Body of pancreas (tissue), 4 donors: ENCODE results near the gene KIF3A. TPM values are rescaled to one million over a fixed set of nuclear protein-coding genes. Genes with fewer than 3 reads are reported as not detected.

Experiments
- ATAC-seq: fragments of 150-250 bp; one replicate; pipeline ENCODE4 v1.9.1; 2016
- DNase-seq, 4 donors: peaks; one replicate each; pipeline ENCODE4 v3.0.0-alpha.2; 2019
- H3K27ac ChIP-seq, 4 donors: fragments of 200-600 bp; sonication (generic); 1 replicate in 3 of 4; 2 replicates in 1 of 4; pipeline versions ENCODE4 v1.5.1 to v1.6.1; 2016 to 2019; ENCODE audit warnings: mild to moderate bottlenecking in 1 of 4, mixed read lengths in 1 of 4, moderate library complexity in 1 of 4
- H3K27me3 ChIP-seq, 2 donors: fragments of 200-600 bp; sonication (generic); one replicate each; pipeline ENCODE4 v1.6.0; 2016; ENCODE audit warnings: mild to moderate bottlenecking in 1 of 2
- H3K36me3 ChIP-seq, 2 donors: fragments of 200-600 bp; sonication (generic); replicated peaks in 1 of 2; 2 replicates each; pipeline ENCODE4 v1.5.1; 2016; ENCODE audit warnings: low read depth in 2 of 2; ENCODE audit not compliant: insufficient read depth in 1 of 2
- H3K4me1 ChIP-seq: fragments of 200-600 bp; sonication (generic); one replicate; pipeline ENCODE4 v1.6.0; 2016
- H3K4me3 ChIP-seq, 2 donors: fragments of 200-600 bp; sonication (generic); 1 replicate in 1 of 2; 2 replicates in 1 of 2; pipeline ENCODE4 v1.5.1; 2016 to 2019
- H3K9me3 ChIP-seq, 3 donors: fragments of 200-600 bp; sonication (generic); 1 replicate in 2 of 3; 2 replicates in 1 of 3; pipeline ENCODE4 v1.5.1; 2016
- POLR2A ChIP-seq, 3 donors: fragments of 450-650 bp; IDR thresholded peaks; one replicate each; pipeline ENCODE4 v1.6.1; 2016; ENCODE audit warnings: antibody characterized with exemption in 3 of 3, mild to moderate bottlenecking in 2 of 3
- WGBS, 2 donors: methylation state at CpG; one replicate each; pipeline ENCODE4 v1.1.5; 2017; 5-methylcytosine and 5-hydroxymethylcytosine counted together
- intact Hi-C: fragments of 100-400 bp; cut with DNase I; formaldehyde crosslinking; loops from one replicate; pipeline ENCODE4 v1.15.1; 2023
- total RNA-seq, 2 donors: library from RNA; depleted of rRNA; stranded (reverse); fragments of >200 nt; gene quantifications; one replicate each; pipeline ENCODE4 v1.1.0, GENCODE V29; 2016
- TF ChIP-seq, protein P1 (sequence below), 7 experiments: fragments of 450-650 bp in 4 of 7; fragments of 200-600 bp in 3 of 7; sonication (generic) in 3 of 7; IDR thresholded peaks; one replicate each; pipeline ENCODE4 v1.5.1; 2016 to 2019; ENCODE audit warnings: antibody characterized with exemption in 7 of 7

Gene KIF3A
- total RNA-seq, 2 donors from 2014 or later: 5.9 to 8.8 TPM

DNA sequence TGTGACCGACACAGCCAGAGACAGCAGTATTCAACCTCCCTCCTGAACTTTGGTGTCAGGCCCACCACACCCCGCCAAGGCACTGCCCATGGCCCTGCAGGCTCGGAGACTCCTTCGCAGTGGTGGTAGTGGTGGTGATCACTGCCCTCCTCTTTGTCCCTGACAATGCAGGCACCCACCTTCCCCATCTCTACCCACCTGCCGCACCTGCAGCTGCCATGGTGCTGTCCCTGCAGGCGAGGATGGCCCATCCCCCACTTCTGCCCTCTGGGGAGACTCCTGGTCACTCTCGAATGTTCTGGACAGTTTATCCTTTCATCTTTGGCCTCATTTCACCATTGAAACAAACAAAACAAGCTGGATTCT, 67.9 kb downstream of the KIF3A start:
- Histone ChIP-seq H3K4me1 (no peaks in the 10 kb centered on the region), H3K27me3 (no peaks in the 10 kb centered on the region), H3K9me3 (no peaks in the 10 kb centered on the region), H3K36me3 (no peaks in the 10 kb centered on the region), H3K4me3 (no peak overlapping the region), H3K27ac (no peak overlapping the region)
- 81 to 91% methylated on average over 5 to 7 of the region's 7 CpGs for WGBS, 2 donors
- DNase-seq (no peak), ATAC-seq (no peak)
- intact Hi-C loops: no loop called here
- TF ChIP-seq, protein P1, sequence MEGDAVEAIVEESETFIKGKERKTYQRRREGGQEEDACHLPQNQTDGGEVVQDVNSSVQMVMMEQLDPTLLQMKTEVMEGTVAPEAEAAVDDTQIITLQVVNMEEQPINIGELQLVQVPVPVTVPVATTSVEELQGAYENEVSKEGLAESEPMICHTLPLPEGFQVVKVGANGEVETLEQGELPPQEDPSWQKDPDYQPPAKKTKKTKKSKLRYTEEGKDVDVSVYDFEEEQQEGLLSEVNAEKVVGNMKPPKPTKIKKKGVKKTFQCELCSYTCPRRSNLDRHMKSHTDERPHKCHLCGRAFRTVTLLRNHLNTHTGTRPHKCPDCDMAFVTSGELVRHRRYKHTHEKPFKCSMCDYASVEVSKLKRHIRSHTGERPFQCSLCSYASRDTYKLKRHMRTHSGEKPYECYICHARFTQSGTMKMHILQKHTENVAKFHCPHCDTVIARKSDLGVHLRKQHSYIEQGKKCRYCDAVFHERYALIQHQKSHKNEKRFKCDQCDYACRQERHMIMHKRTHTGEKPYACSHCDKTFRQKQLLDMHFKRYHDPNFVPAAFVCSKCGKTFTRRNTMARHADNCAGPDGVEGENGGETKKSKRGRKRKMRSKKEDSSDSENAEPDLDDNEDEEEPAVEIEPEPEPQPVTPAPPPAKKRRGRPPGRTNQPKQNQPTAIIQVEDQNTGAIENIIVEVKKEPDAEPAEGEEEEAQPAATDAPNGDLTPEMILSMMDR (IDR thresholded peaks at IDR 0.05): no peak
- no peak for TF ChIP-seq POLR2A (IDR thresholded peaks at IDR 0.05)

DNA sequence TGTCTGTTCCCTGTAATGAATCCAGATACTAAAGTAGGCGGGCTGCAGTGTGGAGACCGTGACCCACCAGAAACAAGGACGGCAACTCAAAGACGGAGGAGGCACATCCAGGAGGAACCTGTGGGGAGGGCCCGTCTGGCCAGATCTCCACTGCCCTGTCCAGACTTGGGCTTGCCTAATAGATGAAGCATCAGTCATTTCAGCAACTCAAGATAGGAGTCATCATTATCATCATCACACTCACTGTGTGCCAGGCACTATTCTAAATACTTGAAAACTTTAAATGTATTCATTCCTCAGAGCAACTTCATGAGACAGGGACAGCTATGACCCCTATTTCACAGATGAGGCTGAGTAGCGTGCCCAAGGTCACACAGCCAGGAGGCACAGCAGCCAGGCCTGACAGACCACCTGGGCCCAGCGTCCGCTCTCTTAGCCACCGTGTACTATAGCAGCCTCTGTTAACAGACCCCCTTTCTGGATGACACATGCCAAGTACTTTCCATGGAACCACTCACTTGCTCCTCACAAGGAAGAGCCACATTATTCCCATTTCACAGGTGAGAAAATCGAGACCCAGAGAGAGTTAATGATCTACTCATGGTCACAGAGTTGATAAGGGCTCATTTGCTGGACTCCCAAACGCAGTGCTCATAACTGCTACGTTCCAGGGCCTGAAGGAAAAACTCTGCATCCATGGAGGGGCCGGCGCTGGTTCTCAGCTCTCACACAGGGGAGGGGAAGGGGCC, 68.5 kb downstream of the KIF3A start:
- H3K27ac ChIP-seq: no peak overlapping the region
- TF ChIP-seq, protein P1 (IDR thresholded peaks at IDR 0.05): no peak
- no peak for DNase-seq
- intact Hi-C loops: no loop called here
- WGBS, 2 donors: 82 to 83% methylated on average over 11 to 14 of the region's 14 CpGs
- no peaks in the 10 kb centered on the region for H3K36me3 ChIP-seq
- H3K27me3 ChIP-seq: no peaks in the 10 kb centered on the region
- H3K4me1 ChIP-seq: no peaks in the 10 kb centered on the region
- H3K9me3 ChIP-seq: no peaks in the 10 kb centered on the region
- H3K4me3 ChIP-seq: no peak overlapping the region
- ATAC-seq: no peak

DNA sequence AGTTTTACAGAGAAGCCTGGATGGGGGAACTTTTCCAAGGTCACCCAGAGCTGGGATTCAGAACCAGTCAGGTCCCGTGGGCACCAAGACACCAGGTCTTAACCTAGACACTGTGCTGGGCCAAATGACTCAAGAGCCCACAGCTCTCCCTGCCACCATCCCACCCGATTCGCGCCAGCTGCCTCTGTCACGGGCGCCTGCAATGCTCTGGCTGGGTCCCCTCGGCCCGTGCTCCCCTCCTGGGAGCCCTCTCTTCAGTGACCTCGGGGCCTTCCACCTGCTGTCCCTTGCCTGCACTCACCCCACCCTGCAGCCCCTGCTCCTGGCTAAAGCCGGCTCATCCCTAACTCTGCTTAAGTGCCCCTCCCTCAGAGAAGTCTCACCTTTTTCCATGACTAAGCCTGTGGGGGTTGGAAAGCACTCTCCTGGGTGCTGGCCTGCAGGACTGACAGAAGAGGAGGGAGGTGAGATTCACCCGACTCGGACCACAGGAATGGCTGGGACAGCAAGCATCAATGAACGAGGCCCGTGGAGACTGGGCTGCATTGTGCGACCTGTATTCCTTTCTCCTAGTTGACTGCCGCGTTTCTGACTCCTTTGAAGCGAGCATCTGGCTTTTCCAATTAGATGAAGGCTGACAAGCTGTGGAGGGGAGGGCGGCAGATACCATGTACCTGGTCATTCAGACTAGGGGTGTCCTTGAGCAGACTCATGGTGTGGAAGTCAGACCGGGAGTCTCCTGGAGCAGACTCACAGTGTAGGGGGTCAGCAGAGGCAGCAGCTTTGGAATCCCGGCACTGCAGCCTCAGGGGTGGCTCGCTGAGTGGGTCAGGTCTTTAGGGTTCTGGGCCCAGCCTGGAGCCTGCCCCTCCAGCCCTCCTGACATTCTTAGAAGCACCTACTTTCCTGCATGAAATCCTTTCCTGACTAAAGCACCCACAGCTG, 69.3 kb downstream of the KIF3A start:
- 62 to 68% methylated on average over 21 to 22 of the region's 22 CpGs for WGBS, 2 donors

DNA sequence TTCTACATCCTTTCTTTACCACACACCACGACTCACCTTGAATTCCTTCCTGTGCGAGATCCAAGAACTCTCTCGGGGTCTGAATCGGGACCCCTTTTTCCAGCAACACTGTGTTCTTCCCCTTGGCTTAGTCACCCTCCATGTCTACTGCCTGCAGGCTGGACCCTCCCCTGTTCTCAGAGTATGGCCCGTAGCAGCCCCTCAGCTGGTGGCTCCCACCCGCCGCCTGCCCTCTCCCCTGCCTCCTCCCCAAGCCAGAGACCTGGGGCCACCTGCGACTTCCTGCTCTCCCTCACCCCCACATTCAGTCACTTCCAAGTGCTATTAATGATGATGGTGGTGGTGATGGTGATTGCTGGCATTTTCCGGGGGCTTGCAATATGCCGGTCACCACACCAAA, 70.0 kb downstream of the KIF3A start:
- TF ChIP-seq, protein P1 (IDR thresholded peaks at IDR 0.05): no peak
- TF ChIP-seq POLR2A (IDR thresholded peaks at IDR 0.05): no peak
- DNase-seq: no peak
- intact Hi-C loops: no loop called here
- no peak overlapping the region for H3K4me3 ChIP-seq
- H3K4me1 ChIP-seq: no peaks in the 10 kb centered on the region
- no peaks in the 10 kb centered on the region for H3K36me3 ChIP-seq
- no peak overlapping the region for H3K27ac ChIP-seq
- no peaks in the 10 kb centered on the region for H3K27me3 ChIP-seq
- no peak for ATAC-seq
- no peaks in the 10 kb centered on the region for H3K9me3 ChIP-seq
- WGBS, 2 donors: 82% methylated on average over 10 of the region's 10 CpGs

More for the DNA sequence above, 69.3 kb downstream of the KIF3A start:
- ATAC-seq (no peak), DNase-seq (no peak)
- Histone ChIP-seq H3K27ac (no peak overlapping the region), H3K27me3 (no peaks in the 10 kb centered on the region), H3K36me3 (no peaks in the 10 kb centered on the region), H3K9me3 (no peaks in the 10 kb centered on the region), H3K4me3 (no peak overlapping the region), H3K4me1 (no peaks in the 10 kb centered on the region)
- intact Hi-C loops: no loop called here
- TF ChIP-seq POLR2A (IDR thresholded peaks at IDR 0.05): no peak
- TF ChIP-seq, protein P1 (IDR thresholded peaks at IDR 0.05): no peak
